T-cell (primary cell): ENCODE data around the gene DGCR2. TPM values are rescaled to one million over a fixed set of nuclear protein-coding genes. Genes with fewer than 3 reads are reported as not detected.

Experiments used
- ATAC-seq, 4 experiments: fragments of 200-7000 bp in 3 of 4; fragments of 150-1000 bp in 1 of 4; cut with Tn5 transposase; replicated peaks in 1 of 4; 1 replicate in 3 of 4; 2 replicates in 1 of 4; pipeline ENCODE4 v1.10.0; 2021; ENCODE audit warnings: moderate library complexity in 3 of 4, mild to moderate bottlenecking in 2 of 4, moderate number of reproducible peaks in 1 of 4
- CTCF ChIA-PET, 2 donors: fragments of 300-600 bp; sonication (Branson Sonifier 250); formaldehyde crosslinking; loops; one replicate each; lab custom pipeline; 2022; ENCODE audit warnings: antibody characterized with exemption in 2 of 2; lab: Charles Lee
- POLR2A ChIA-PET, 2 donors: fragments of 300-600 bp; sonication (Branson Sonifier 250); formaldehyde crosslinking; loops; one replicate each; lab custom pipeline; 2022; ENCODE audit warnings: antibody characterized with exemption in 2 of 2; lab: Charles Lee
- DNase-seq, 35 experiments: peaks; one replicate each; pipeline versions ENCODE4 v3.0.0 to v3.0.0-alpha.2; 2013 to 2023
- H3K27ac ChIP-seq: one replicate; pipeline ENCODE4 v1.5.1; 2013; ENCODE audit warnings: low read length
- H3K27me3 ChIP-seq, 2 experiments: replicated peaks in 1 of 2; 1 replicate in 1 of 2; 2 replicates in 1 of 2; pipeline versions ENCODE4 v1.6.1 to v1.7.0; 2013; ENCODE audit warnings: low read length in 1 of 2, mixed read lengths in 1 of 2; ENCODE audit not compliant: control insufficient read depth in 2 of 2, insufficient read depth in 2 of 2; ENCODE audit errors: extremely low read depth in 1 of 2
- H3K36me3 ChIP-seq, 2 donors: 1 replicate in 1 of 2; 2 replicates in 1 of 2; pipeline versions ENCODE4 v1.6.1 to v1.7.0; 2013; ENCODE audit warnings: low read length in 1 of 2; ENCODE audit not compliant: control insufficient read depth in 2 of 2, insufficient read depth in 1 of 2; ENCODE audit errors: extremely low read depth in 1 of 2
- H3K4me1 ChIP-seq, 2 experiments: 1 replicate in 1 of 2; 2 replicates in 1 of 2; pipeline versions ENCODE4 v1.6.1 to v1.7.0; 2013; ENCODE audit warnings: low read length in 2 of 2, mixed read lengths in 1 of 2; ENCODE audit not compliant: insufficient read depth in 2 of 2, control insufficient read depth in 1 of 2; ENCODE audit errors: extremely low read depth in 1 of 2
- H3K4me3 ChIP-seq, 2 donors: 1 replicate in 1 of 2; 2 replicates in 1 of 2; pipeline versions ENCODE4 v1.5.1 to v1.7.0; 2013; ENCODE audit warnings: mild to moderate bottlenecking in 2 of 2, low read length in 1 of 2, moderate library complexity in 1 of 2; ENCODE audit not compliant: control insufficient read depth in 1 of 2; ENCODE audit errors: extremely low read depth in 1 of 2
- H3K9me3 ChIP-seq: 2 replicates; pipeline ENCODE4 v1.7.0; 2013
- H3K27ac Mint-ChIP-seq, 2 donors: one replicate each; pipeline ENCODE4 v1.8.0; 2020 to 2021; ENCODE audit warnings: mild to moderate bottlenecking in 2 of 2, mixed read lengths in 2 of 2
- H3K27me3 Mint-ChIP-seq, 2 donors: one replicate each; pipeline ENCODE4 v1.8.0; 2021 to 2022; ENCODE audit warnings: mixed read lengths in 2 of 2
- H3K36me3 Mint-ChIP-seq: one replicate; pipeline ENCODE4 v1.8.0; 2021; ENCODE audit warnings: mixed read lengths
- H3K4me1 Mint-ChIP-seq, 3 donors: one replicate each; pipeline ENCODE4 v1.8.0; 2020 to 2022; ENCODE audit warnings: mixed read lengths in 3 of 3, mild to moderate bottlenecking in 1 of 3
- H3K4me3 Mint-ChIP-seq, 3 donors: one replicate each; pipeline ENCODE4 v1.8.0; 2020 to 2022; ENCODE audit warnings: mild to moderate bottlenecking in 3 of 3, mixed read lengths in 3 of 3, moderate library complexity in 3 of 3
- H3K9me3 Mint-ChIP-seq, 3 donors: one replicate each; pipeline ENCODE4 v1.8.0; 2020 to 2022; ENCODE audit warnings: mixed read lengths in 3 of 3
- WGBS: methylation state at CpG from one replicate; pipeline ENCODE4 v1.1.5; 2013; ENCODE audit warnings: missing lambda C conversion rate; ENCODE audit not compliant: insufficient coverage; 5-methylcytosine and 5-hydroxymethylcytosine counted together
- total RNA-seq, 35 experiments: library from RNA in 6 of 35; stranded (reverse) in 6 of 35; fragments of 120-200 nt in 1 of 35; gene quantifications; one replicate each; pipeline versions ENCODE4 v1.2.1 to v1.2.4 and lab custom pipeline; 2013 to 2026

Gene DGCR2
- total RNA-seq, 5 donors from 2014 or later (not counting 1 experiment from before 2014, with no cell fraction given) = 50.9 to 79.2 (median 71.5) TPM

DNA sequence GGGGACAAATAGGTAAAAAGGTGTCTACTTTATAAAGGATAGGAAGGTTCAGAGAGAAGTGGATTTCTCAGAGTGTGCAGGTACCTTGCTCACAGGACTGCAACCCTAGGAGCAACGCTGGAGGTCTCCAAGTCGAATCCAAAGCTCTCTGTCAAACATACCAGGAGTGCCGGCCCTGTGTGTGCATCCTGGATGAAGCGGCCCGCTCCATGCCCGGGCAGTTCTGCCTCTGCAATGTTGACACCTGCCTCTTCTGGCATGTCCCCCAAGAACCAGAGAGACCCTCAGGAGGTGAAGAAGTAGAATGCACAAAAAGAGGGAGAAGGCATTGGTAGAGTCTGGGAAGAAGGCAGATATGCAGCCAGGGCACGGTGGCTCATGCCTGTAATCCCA, 5.8 kb upstream of the DGCR2 start:
- Mint-ChIP-seq H3K4me3 (no peak overlapping the region), H3K4me1 (peaks cover 2 to 6% (median 3%) of the 10 kb centered on the region in 3 donors), H3K9me3 (no peaks in the 10 kb centered on the region), H3K27me3 (no peaks in the 10 kb centered on the region), H3K27ac (no peak overlapping the region), H3K36me3 (peaks cover 7% of the 10 kb centered on the region)
- Histone ChIP-seq H3K27me3 (peaks cover 0 to 12% of the 10 kb centered on the region in 2 experiments), H3K4me3 (no peak overlapping the region), H3K9me3 (no peaks in the 10 kb centered on the region), H3K36me3 (peaks cover 3 to 7% of the 10 kb centered on the region in 2 donors), H3K27ac (no peak overlapping the region), H3K4me1 (peaks cover under 1 to 3% of the 10 kb centered on the region in 2 experiments)
- ChIA-PET CTCF (interaction anchor here in 1 of 2 donors (0.9 kb wide), 1 partner anchor 10 kb away, joined by 4 read pairs; no protein-coding TSS in a partner anchor), POLR2A (no interaction called here)
- DNase-seq = no peak
- no peak for ATAC-seq
- WGBS = 85% methylated on average over 5 of the region's 7 CpGs

DNA sequence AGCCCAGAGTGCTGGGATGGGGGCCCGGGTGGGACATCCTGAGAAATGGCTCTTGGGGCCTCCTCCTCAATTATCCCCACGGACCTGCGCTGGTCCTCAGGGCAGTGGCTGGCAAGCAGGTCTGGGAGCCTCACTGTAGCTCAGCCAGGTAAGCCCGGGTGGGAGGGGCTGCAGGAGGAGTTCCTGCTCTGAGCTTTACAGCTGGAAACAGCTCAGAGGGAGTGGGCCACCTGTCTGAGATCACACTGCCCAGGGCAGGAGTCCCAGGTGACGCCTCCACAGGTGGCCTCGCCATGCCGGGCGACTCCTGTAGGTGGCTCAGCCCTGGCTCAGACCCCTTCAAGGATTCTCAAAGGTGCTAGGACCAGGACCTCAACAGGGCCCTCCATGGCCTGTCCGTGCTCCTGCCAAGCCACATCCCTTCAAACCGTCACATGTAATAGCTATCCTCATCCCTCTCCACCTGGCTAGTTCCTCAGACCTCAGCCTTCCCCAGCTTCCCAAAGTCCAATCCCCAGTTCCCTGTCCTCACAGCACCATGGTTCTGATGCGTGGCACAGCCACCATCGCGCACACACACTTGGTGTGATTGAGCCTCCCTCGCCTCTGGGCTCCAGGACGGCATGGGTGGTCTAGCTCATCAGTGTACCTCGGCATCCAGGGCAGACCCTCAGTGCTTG, 5.3 kb upstream of the DGCR2 start:
- H3K27me3 ChIP-seq = peaks cover 0 to 12% of the 10 kb centered on the region in 2 experiments
- Mint-ChIP-seq H3K4me1 (peaks cover 7 to 11% (median 7%) of the 10 kb centered on the region in 3 donors), H3K27ac (no peak overlapping the region), H3K9me3 (no peaks in the 10 kb centered on the region), H3K36me3 (peaks cover 7% of the 10 kb centered on the region), H3K4me3 (no peak overlapping the region), H3K27me3 (no peaks in the 10 kb centered on the region)
- H3K4me3 ChIP-seq = no peak overlapping the region
- H3K4me1 ChIP-seq = peaks cover 2 to 8% of the 10 kb centered on the region in 2 experiments
- H3K36me3 ChIP-seq = peaks cover 0 to 2% of the 10 kb centered on the region in 2 donors
- DNase-seq = no peak
- ATAC-seq = no peak
- no peak overlapping the region for H3K27ac ChIP-seq
- ChIA-PET CTCF (interaction anchor here in 1 of 2 donors (0.6 kb wide), 1 partner anchor 14 kb away, joined by 5 read pairs; no protein-coding TSS in a partner anchor), POLR2A (interaction anchor here in 1 of 2 donors (0.6 kb wide), 1 partner anchor 25 kb away, joined by 5 read pairs; no protein-coding TSS in a partner anchor)
- no peaks in the 10 kb centered on the region for H3K9me3 ChIP-seq
- WGBS = 95% methylated on average over 13 of the region's 16 CpGs

DNA sequence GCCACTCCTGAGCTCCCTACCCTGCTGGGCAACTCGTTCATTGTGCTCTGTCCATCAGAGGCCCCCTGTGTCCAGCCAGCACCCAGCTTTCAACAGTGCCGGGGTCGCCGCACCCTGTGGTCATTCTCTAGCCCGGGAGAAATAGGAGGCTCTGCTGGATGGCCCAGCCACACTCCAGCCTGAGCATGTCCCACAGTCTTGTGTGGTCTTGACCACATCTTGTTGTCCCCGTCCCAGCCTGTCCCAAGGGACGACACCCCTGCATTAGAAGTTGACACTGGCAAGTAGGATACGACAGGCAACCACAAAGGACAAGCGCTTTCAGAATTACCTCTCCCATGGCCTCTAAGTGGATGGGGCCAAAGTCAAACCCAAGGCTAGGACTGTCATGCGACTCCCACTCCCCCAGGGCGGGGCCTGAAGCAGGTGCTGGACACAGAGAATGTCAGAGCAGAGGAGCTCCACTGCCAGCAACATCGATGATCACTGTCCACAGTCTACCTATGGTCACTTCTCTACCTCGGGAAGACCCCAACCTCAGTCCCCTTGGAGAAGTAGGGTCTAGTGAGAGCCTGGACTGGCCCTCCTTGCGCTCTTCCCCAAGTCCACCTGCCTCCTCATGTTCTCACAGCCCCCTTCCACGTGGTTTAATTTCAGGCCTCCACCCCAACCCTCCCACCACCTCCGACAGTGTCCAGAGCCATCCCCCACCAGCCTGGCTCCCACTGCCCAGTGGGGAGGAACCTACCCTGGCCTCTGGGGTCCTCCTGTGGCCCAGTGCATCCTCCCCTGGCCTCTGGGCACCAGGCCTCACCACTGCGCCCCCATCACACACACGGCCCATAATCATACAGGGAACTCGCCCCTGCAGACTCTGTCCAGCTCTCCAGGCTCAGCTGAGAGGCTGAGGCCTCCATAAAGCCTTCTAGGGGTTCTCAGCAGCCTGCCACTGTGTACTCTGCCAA, 4.4 kb upstream of the DGCR2 start:
- ChIA-PET CTCF (interaction anchor here in 1 of 2 donors (0.6 kb wide), 1 partner anchor 15 kb away, joined by 5 read pairs; no protein-coding TSS in a partner anchor), POLR2A (interaction anchor here in 1 of 2 donors (0.5 to 0.6 kb wide), 2 partner anchors 26 to 223 kb away, joined by 5 read pairs; no protein-coding TSS in a partner anchor)
- WGBS = 86% methylated on average over 14 of the region's 19 CpGs

DNA sequence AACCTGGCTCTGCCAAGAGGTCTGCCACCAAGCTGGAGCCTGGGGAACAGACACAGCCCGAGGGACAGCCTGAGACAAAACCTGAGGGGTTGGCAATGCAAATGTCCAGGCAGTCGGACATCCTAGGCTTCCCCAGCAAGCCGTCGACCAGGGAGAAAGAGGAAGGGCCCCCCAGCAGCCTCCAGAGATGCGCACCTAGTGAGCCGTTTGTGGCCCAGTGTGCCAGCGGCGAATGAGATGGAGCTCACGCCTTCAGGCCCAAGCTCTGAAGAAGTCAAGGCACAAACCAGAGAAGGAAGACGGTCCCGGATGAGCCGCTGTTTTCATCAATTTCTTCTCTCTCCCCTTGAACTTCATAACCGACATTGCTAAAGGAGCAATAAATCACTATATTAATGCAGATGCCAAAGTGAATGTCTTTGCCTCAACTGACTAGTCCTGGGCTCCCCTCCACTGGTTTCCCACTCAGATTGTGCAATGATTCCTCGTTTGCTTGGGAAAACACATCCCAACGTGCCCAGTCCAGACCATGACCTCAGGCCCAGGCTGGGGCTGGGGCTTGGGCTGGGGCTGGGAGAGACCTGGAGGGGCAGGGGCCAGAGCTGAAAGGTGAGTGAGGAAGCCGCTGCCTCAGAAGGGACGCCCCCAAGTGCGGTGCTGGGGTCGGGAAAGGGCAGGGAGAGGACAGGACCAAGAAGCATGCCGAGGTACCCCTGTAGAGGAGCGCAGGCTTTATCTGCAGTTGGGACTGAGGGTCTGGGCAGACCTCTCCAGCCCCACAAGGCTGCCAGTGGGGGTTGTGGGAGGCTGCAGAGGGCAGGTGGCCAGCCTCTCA, 3.5 kb upstream of the DGCR2 start:
- Mint-ChIP-seq H3K36me3 (no peaks in the 10 kb centered on the region), H3K27me3 (no peaks in the 10 kb centered on the region), H3K27ac (no peak overlapping the region), H3K4me1 (peaks cover 14 to 20% (median 16%) of the 10 kb centered on the region in 3 donors), H3K4me3 (no peak overlapping the region), H3K9me3 (no peaks in the 10 kb centered on the region)
- Histone ChIP-seq H3K9me3 (no peaks in the 10 kb centered on the region), H3K4me1 (peaks cover 6 to 17% of the 10 kb centered on the region in 2 experiments), H3K27me3 (peaks cover 0 to 12% of the 10 kb centered on the region in 2 experiments), H3K27ac (no peak overlapping the region), H3K4me3 (no peak overlapping the region), H3K36me3 (no peaks in the 10 kb centered on the region)
- 85% methylated on average over 19 of the region's 21 CpGs for WGBS
- no peak for DNase-seq
- no peak for ATAC-seq
- ChIA-PET POLR2A (interaction anchor here in 1 of 2 donors (0.5 kb wide), 1 partner anchor 224 kb away, joined by 5 read pairs; no protein-coding TSS in a partner anchor), CTCF (interaction anchor here in 1 of 2 donors (0.5 kb wide), 1 partner anchor 187 kb away, joined by 6 read pairs; no protein-coding TSS in a partner anchor)

More for the DNA sequence above, 4.4 kb upstream of the DGCR2 start:
- Mint-ChIP-seq H3K9me3 (no peaks in the 10 kb centered on the region), H3K4me1 (peaks cover 7 to 11% (median 8%) of the 10 kb centered on the region in 3 donors), H3K36me3 (peaks cover 6% of the 10 kb centered on the region), H3K4me3 (no peak overlapping the region), H3K27me3 (no peaks in the 10 kb centered on the region), H3K27ac (no peak overlapping the region)
- Histone ChIP-seq H3K27me3 (peaks cover 0 to 12% of the 10 kb centered on the region in 2 experiments), H3K27ac (no peak overlapping the region), H3K9me3 (no peaks in the 10 kb centered on the region), H3K4me1 (peaks cover 2 to 8% of the 10 kb centered on the region in 2 experiments), H3K4me3 (no peak overlapping the region), H3K36me3 (no peaks in the 10 kb centered on the region)
- ATAC-seq = no peak
- DNase-seq = no peak

DNA sequence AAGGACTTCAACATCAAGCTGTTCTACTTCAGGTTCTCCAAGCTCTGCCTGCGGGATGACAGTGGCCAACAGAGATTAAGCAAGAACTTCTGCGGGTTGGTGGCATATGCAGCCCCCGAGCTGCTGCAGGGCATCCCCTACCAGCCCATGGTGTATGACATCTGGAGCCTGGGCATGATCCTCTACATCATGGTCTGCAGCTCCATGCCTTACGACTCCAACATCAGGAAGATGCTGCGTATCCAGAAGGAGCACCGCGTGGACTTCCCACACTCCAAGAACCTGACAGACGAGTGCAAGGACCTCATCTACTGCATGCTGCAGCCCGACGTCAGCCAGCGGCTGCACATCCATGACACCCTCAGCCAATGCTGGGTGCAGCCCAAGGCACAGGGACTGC, 2.8 kb upstream of the DGCR2 start:
- Histone ChIP-seq H3K36me3 (peaks cover 0 to 2% of the 10 kb centered on the region in 2 donors), H3K4me3 (no peak overlapping the region), H3K27me3 (peaks cover 0 to 12% of the 10 kb centered on the region in 2 experiments), H3K4me1 (peaks cover 8 to 24% of the 10 kb centered on the region in 2 experiments), H3K27ac (no peak overlapping the region), H3K9me3 (no peaks in the 10 kb centered on the region)
- WGBS = 89% methylated on average over 11 of the region's 11 CpGs
- no peak for DNase-seq
- no peak overlapping the region for H3K4me3 Mint-ChIP-seq
- peaks cover 21 to 27% (median 22%) of the 10 kb centered on the region in 3 donors for H3K4me1 Mint-ChIP-seq
- H3K27me3 Mint-ChIP-seq = no peaks in the 10 kb centered on the region
- POLR2A ChIA-PET = interaction anchor here in 1 of 2 donors (0.7 kb wide), 1 partner anchor 14 kb away, joined by 3 read pairs; no protein-coding TSS in a partner anchor
- ATAC-seq = no peak
- H3K27ac Mint-ChIP-seq = no peak overlapping the region
- no peaks in the 10 kb centered on the region for H3K36me3 Mint-ChIP-seq
- CTCF ChIA-PET = interaction anchor here in 1 of 2 donors (0.5 kb wide), 1 partner anchor 188 kb away, joined by 6 read pairs; no protein-coding TSS in a partner anchor
- no peaks in the 10 kb centered on the region for H3K9me3 Mint-ChIP-seq
